Activated naive CD8-positive, alpha-beta T cell (primary cell): ENCODE data around the gene PLN.

Experiments used
- H3K27ac Mint-ChIP-seq: one replicate; pipeline ENCODE4 v1.8.0; 2021; ENCODE audit warnings: mixed read lengths
- H3K27me3 Mint-ChIP-seq: one replicate; pipeline ENCODE4 v1.8.0; 2021; ENCODE audit warnings: mixed read lengths
- H3K36me3 Mint-ChIP-seq: one replicate; pipeline ENCODE4 v1.8.0; 2021; ENCODE audit warnings: mixed read lengths
- H3K4me1 Mint-ChIP-seq: one replicate; pipeline ENCODE4 v1.8.0; 2021; ENCODE audit warnings: low read depth, mixed read lengths
- H3K4me3 Mint-ChIP-seq: one replicate; pipeline ENCODE4 v1.8.0; 2021; ENCODE audit warnings: mild to moderate bottlenecking, mixed read lengths
- H3K9me3 Mint-ChIP-seq: one replicate; pipeline ENCODE4 v1.8.0; 2021; ENCODE audit warnings: low read depth, mixed read lengths

PLN gene

GRCh38 chr6:118548136-118548535 is at the start of gene PLN:
TSS of gene PLN (plus strand) at chr6:118548296. CDS start at chr6:118558922, 10,626 bp downstream.
- peaks cover 72% of the 10 kb centered on the region for H3K4me1 Mint-ChIP-seq
- peaks cover 8% of the 10 kb centered on the region for H3K36me3 Mint-ChIP-seq
- H3K27me3 Mint-ChIP-seq = no peaks in the 10 kb centered on the region
- no peaks in the 10 kb centered on the region for H3K9me3 Mint-ChIP-seq
- H3K27ac Mint-ChIP-seq = no peak within 1 kb of the TSS
- H3K4me3 Mint-ChIP-seq = no peak within 1 kb of the TSS

- Mint-ChIP-seq H3K4me1 (peaks cover 19% of the 10 kb centered on the region), H3K4me3 (no peak overlapping the region), H3K36me3 (peaks cover 46% of the 10 kb centered on the region), H3K9me3 (peaks cover 4% of the 10 kb centered on the region), H3K27me3 (no peaks in the 10 kb centered on the region), H3K27ac (no peak overlapping the region)
These were observed 47.7 kb upstream of the PLN start for GRCh38 chr6:118500130-118501015.

DNA sequence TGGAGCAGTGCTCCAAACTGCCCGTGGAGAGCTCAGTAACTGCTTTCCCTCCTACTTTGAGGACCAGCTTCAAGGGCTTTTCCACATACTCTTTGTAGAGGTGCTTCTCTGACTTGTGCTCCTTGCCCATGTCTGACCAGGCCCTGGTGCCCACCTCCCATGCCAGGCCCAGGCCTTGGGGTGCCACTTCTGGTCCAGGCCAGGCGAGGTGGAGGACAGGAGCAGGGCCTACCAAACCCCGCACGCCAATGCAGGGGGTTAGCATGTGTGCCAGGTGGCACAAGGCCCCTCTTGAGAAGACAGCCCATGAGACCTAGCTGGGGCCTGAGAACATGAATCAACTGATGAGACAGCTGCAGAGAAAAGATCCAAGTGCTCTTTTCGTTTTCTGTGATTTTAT is 47.0 kb upstream of the PLN start:
- H3K4me1 Mint-ChIP-seq = peaks cover 13% of the 10 kb centered on the region
- H3K36me3 Mint-ChIP-seq = peaks cover 43% of the 10 kb centered on the region
- H3K27me3 Mint-ChIP-seq = no peaks in the 10 kb centered on the region
- peaks cover 4% of the 10 kb centered on the region for H3K9me3 Mint-ChIP-seq
- no peak overlapping the region for H3K27ac Mint-ChIP-seq
- no peak overlapping the region for H3K4me3 Mint-ChIP-seq

- no peak overlapping the region for H3K4me3 Mint-ChIP-seq
- no peaks in the 10 kb centered on the region for H3K27me3 Mint-ChIP-seq
- peaks cover 14% of the 10 kb centered on the region for H3K4me1 Mint-ChIP-seq
- peaks cover 44% of the 10 kb centered on the region for H3K36me3 Mint-ChIP-seq
- no peak overlapping the region for H3K27ac Mint-ChIP-seq
- H3K9me3 Mint-ChIP-seq = peaks cover 4% of the 10 kb centered on the region
These were observed 46.3 kb upstream of the PLN start for GRCh38 chr6:118501765-118502164.

DNA sequence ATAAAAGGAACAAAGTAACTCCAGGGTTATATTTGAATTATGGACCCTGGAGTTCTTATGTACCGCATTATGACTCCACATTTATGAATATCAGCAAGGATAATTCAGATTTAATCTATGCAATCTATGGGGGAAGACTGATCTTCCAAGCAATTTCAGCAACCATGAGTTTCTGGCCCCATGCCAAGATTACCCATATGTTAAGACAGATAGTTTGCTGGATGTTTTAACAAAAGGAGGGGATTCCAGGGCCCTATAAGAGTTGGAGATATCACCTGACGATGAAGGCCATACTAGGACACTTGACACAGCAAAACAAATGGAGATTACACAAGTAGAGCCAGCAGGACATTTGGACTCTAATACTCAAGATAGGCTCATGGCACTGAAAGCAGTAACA is 45.9 kb upstream of the PLN start:
- no peak overlapping the region for H3K27ac Mint-ChIP-seq
- no peaks in the 10 kb centered on the region for H3K27me3 Mint-ChIP-seq
- H3K9me3 Mint-ChIP-seq = peaks cover 4% of the 10 kb centered on the region
- peaks cover 18% of the 10 kb centered on the region for H3K4me1 Mint-ChIP-seq
- peaks cover 43% of the 10 kb centered on the region for H3K36me3 Mint-ChIP-seq
- no peak overlapping the region for H3K4me3 Mint-ChIP-seq

DNA sequence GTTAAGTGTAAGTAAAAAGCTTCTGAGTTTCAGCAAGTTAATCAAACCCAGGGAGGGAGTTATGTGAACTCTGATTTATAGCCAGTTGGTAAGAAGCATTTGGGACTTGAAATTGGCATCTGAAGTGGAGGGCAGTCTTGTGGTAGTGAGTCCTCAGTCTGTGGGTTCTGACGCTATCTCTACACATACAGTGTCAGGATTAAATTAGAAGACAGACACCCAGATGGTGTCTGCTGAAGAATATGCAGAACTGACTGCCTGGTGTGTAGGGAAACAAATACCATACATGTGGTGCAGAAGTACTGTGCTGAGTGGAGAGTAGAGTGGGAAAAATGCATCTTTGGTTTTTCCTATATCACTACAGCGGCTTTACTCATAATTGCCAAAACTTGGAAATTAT is 43.5 kb upstream of the PLN start:
- no peak overlapping the region for H3K27ac Mint-ChIP-seq
- no peaks in the 10 kb centered on the region for H3K27me3 Mint-ChIP-seq
- H3K9me3 Mint-ChIP-seq = peaks cover 4% of the 10 kb centered on the region
- peaks cover 37% of the 10 kb centered on the region for H3K36me3 Mint-ChIP-seq
- no peak overlapping the region for H3K4me3 Mint-ChIP-seq
- H3K4me1 Mint-ChIP-seq = peaks cover 15% of the 10 kb centered on the region

GRCh38 chr6:118505656-118506055 is 42.4 kb upstream of the PLN start:
- Mint-ChIP-seq H3K36me3 (peaks cover 30% of the 10 kb centered on the region), H3K9me3 (peaks cover under 1% of the 10 kb centered on the region), H3K27ac (no peak overlapping the region), H3K27me3 (no peaks in the 10 kb centered on the region), H3K4me3 (no peak overlapping the region), H3K4me1 (peaks cover 13% of the 10 kb centered on the region)

DNA sequence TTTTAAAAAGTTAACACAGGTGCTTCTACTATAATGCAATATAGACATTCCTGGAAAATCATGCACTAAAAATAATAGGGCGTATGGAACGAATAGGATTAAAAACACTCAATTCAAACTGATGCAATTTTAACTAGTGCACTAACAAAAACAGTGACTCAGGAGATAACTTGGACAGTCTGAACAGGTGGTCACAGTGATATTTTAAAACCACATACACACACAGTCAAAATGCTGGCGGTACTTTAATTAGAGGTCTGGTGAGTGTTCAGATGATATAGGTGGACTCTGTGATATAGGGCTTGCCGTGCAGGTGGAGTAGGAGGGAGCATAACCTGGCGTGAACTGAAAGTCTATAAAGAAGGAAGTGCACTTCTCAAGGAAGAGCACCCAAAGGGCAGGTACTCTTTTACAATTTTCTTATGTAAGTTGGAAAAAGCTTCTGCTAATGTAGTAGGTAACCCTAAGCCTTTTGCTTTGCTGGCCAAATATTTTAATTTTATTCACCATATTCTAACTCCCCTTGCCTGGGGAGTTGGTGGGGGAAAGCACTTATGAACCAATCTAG is 41.9 kb upstream of the PLN start:
- no peaks in the 10 kb centered on the region for H3K9me3 Mint-ChIP-seq
- H3K4me1 Mint-ChIP-seq = peaks cover 12% of the 10 kb centered on the region
- no peaks in the 10 kb centered on the region for H3K27me3 Mint-ChIP-seq
- H3K4me3 Mint-ChIP-seq = no peak overlapping the region
- peak overlapping the region; percentile 38 for H3K27ac Mint-ChIP-seq
- peaks cover 27% of the 10 kb centered on the region for H3K36me3 Mint-ChIP-seq

- H3K9me3 Mint-ChIP-seq = no peaks in the 10 kb centered on the region
- peak overlapping the region; percentile 1 for H3K27ac Mint-ChIP-seq
- peaks cover 17% of the 10 kb centered on the region for H3K4me1 Mint-ChIP-seq
- H3K27me3 Mint-ChIP-seq = no peaks in the 10 kb centered on the region
- no peak overlapping the region for H3K4me3 Mint-ChIP-seq
- peaks cover 15% of the 10 kb centered on the region for H3K36me3 Mint-ChIP-seq
These were observed 40.5 kb upstream of the PLN start for GRCh38 chr6:118507636-118508035.

DNA sequence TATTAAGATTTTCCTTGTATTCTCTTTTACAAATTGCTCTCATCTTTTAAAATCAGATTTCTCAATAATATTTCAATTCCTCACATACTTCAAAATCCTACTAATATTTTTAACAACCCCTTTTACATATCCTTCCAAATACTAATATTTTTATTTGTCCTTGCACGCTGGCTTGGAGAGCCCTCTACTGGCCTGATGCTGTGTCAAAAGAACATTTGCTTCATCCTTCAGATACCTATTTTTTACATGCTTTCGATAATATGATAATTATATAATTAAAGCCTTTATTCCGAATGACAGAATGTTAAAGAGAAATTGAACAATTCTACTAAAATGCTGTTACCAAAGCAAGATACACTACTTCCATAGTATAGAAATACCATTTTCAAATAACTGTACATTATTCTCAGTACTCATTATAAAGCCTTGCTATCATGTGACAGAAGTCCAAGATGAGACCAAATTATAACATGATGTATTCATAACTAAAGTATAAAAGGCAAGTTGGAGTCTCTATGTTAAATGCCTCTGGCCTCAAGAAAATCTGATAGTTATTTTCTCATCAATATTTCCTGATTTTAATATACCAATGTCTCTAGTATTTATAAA is 39.0 kb upstream of the PLN start:
- no peak overlapping the region for H3K27ac Mint-ChIP-seq
- H3K4me1 Mint-ChIP-seq = peaks cover 27% of the 10 kb centered on the region
- H3K9me3 Mint-ChIP-seq = no peaks in the 10 kb centered on the region
- peaks cover 10% of the 10 kb centered on the region for H3K36me3 Mint-ChIP-seq
- no peak overlapping the region for H3K4me3 Mint-ChIP-seq
- H3K27me3 Mint-ChIP-seq = no peaks in the 10 kb centered on the region

GRCh38 chr6:118511930-118512715 is 36.0 kb upstream of the PLN start:
- H3K4me1 Mint-ChIP-seq = peaks cover 39% of the 10 kb centered on the region
- H3K9me3 Mint-ChIP-seq = no peaks in the 10 kb centered on the region
- H3K27ac Mint-ChIP-seq = peak overlapping the region; percentile 46
- no peak overlapping the region for H3K4me3 Mint-ChIP-seq
- no peaks in the 10 kb centered on the region for H3K27me3 Mint-ChIP-seq
- peaks cover 7% of the 10 kb centered on the region for H3K36me3 Mint-ChIP-seq

DNA sequence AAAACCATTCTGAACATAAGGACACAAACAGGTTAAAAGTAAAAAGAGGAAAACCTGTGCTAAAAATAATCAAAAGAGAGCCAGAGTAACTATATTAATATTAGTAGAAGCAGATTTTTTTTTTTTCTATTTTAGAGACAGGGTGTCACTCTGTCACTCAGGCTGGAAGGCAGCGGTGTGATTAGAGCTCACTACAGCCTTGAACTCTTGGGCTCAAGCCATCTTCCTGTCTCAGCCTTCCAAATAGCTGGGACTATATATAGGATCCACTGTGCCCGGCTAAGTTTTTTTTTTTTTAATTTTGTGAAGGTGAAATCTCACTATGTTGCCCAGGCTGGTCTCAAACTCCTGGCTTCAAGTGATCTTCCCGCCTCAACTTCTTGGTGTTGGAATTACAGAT is 33.4 kb upstream of the PLN start:
- peaks cover 21% of the 10 kb centered on the region for H3K36me3 Mint-ChIP-seq

DNA sequence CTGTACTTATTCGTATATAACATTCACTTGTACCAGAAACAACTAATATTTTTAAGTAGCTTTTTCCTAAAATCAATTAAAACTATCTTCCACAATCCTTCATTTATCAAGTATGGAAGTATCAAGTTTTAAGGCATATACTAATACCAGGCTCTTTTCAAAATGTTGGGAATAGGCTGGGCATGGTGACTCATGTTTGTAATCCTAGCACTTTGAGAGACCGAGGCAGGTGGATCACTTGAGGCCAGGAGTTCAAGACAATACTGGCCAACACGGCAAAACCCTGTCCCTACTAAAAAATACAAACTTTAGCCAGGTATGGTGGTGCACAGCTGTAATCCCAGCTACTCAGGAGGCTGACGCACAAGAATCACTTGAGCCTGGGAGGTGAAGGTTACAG is 25.7 kb upstream of the PLN start:
- Mint-ChIP-seq H3K27ac (no peak overlapping the region), H3K4me3 (no peak overlapping the region), H3K4me1 (peaks cover 38% of the 10 kb centered on the region), H3K9me3 (peaks cover 4% of the 10 kb centered on the region), H3K27me3 (no peaks in the 10 kb centered on the region), H3K36me3 (peaks cover 34% of the 10 kb centered on the region)

More for the DNA sequence above, 33.4 kb upstream of the PLN start:
- H3K4me3 Mint-ChIP-seq = no peak overlapping the region
- peaks cover 47% of the 10 kb centered on the region for H3K4me1 Mint-ChIP-seq
- peaks cover 4% of the 10 kb centered on the region for H3K9me3 Mint-ChIP-seq
- no peak overlapping the region for H3K27ac Mint-ChIP-seq
- no peaks in the 10 kb centered on the region for H3K27me3 Mint-ChIP-seq

DNA sequence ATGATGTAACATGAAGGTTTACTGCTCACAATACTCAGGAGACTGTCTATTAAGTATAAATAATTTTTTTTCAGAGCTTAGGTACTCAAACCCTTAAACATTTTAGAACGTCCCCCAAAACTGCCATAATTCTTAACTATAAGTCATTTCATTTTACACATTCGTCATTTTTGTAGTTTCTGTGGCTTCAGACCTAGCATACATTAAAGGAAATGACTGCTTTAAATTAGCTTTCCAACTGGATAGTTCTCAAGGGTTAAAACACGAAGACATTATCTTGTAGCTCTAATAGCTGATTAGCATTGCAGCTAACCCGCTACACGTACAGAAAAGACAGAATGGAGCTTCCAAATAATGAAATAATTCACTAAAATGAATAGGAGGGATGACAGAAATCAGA is 24.9 kb upstream of the PLN start:
- no peak overlapping the region for H3K4me3 Mint-ChIP-seq
- H3K4me1 Mint-ChIP-seq = peaks cover 36% of the 10 kb centered on the region
- H3K36me3 Mint-ChIP-seq = peaks cover 28% of the 10 kb centered on the region
- H3K27me3 Mint-ChIP-seq = no peaks in the 10 kb centered on the region
- no peak overlapping the region for H3K27ac Mint-ChIP-seq
- H3K9me3 Mint-ChIP-seq = no peaks in the 10 kb centered on the region

DNA sequence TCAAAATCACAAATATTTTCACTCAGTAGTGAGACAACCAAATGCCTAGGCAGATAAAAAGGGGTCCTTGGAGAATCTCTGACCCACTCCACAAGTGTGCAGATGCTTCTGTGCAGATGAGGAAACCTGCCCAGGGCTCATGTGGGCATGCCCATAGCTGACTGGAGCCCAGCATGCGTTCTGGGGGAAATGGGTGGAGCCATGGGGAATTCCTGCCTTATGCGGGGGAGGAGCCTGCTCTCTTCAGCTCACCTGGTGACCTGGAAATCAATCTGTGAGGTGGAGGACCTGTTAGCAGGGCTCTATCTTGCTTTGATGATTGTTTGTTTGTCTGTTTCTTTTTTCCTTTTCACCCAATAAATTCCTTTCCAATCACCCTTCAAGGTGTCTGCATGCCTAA is 23.4 kb upstream of the PLN start:
- H3K9me3 Mint-ChIP-seq = no peaks in the 10 kb centered on the region
- no peak overlapping the region for H3K4me3 Mint-ChIP-seq
- peaks cover 45% of the 10 kb centered on the region for H3K4me1 Mint-ChIP-seq
- H3K36me3 Mint-ChIP-seq = peaks cover 21% of the 10 kb centered on the region
- no peak overlapping the region for H3K27ac Mint-ChIP-seq
- no peaks in the 10 kb centered on the region for H3K27me3 Mint-ChIP-seq
